HEK293T (cell line): ENCODE measurements around the gene C5orf47.

Experiments
- CTCF ChIA-PET: fragments of 350-600 bp; formaldehyde crosslinking; extraction: SDS; loops from one replicate; lab custom pipeline; 2021; ENCODE audit warnings: antibody characterized with exemption, inconsistent platforms; lab: Yijun Ruan, JAX
- POLR2A ChIA-PET: fragments of 350-600 bp; formaldehyde crosslinking; extraction: SDS; loops from one replicate; lab custom pipeline; 2020; ENCODE audit warnings: antibody characterized with exemption, inconsistent platforms; lab: Yijun Ruan, JAX
- DNase-seq: peaks from one replicate; pipeline ENCODE4 v3.0.0; 2012; ENCODE audit warnings: mixed read lengths; ENCODE audit errors: extremely low spot score
- ARNT ChIP-seq: fragments of 450-650 bp; IDR thresholded peaks from 2 replicates; pipeline ENCODE4 v1.6.1; 2017; ENCODE audit warnings: mild to moderate bottlenecking
- BHLHE40 ChIP-seq: fragments of 450-650 bp; IDR thresholded peaks from 2 replicates; pipeline ENCODE4 v1.6.1; 2016; ENCODE audit warnings: mild to moderate bottlenecking, moderate library complexity, borderline replicate concordance
- CTBP1 ChIP-seq: fragments of 450-650 bp; IDR thresholded peaks from 2 replicates; pipeline ENCODE4 v1.6.1; 2016; ENCODE audit warnings: borderline replicate concordance
- ELF4 ChIP-seq: fragments of 450-650 bp; IDR thresholded peaks from 2 replicates; pipeline ENCODE4 v1.6.1; 2017; ENCODE audit warnings: antibody characterized with exemption
- FOXA1 ChIP-seq: fragments of 450-650 bp; IDR thresholded peaks from 2 replicates; pipeline ENCODE4 v1.6.1; 2016; ENCODE audit warnings: mild to moderate bottlenecking
- FOXK2 ChIP-seq: fragments of 450-650 bp; IDR thresholded peaks from 2 replicates; pipeline ENCODE4 v1.6.1; 2016; ENCODE audit warnings: mild to moderate bottlenecking
- FOXM1 ChIP-seq: fragments of 450-650 bp; IDR thresholded peaks from 2 replicates; pipeline ENCODE4 v1.6.1; 2017; ENCODE audit warnings: mild to moderate bottlenecking, borderline replicate concordance
- HDGF ChIP-seq: fragments of 450-650 bp; IDR thresholded peaks from 2 replicates; pipeline ENCODE4 v1.6.1; 2017; ENCODE audit warnings: antibody characterized with exemption, borderline replicate concordance
- L3MBTL2 ChIP-seq: fragments of 450-650 bp; conservative IDR thresholded peaks from 2 replicates; pipeline ENCODE4 v1.6.1; 2016; ENCODE audit warnings: mild to moderate bottlenecking
- LEF1 ChIP-seq: fragments of 450-650 bp; IDR thresholded peaks from 2 replicates; pipeline ENCODE4 v1.6.1; 2017; ENCODE audit warnings: mild to moderate bottlenecking, borderline replicate concordance
- NFRKB ChIP-seq: fragments of 450-650 bp; IDR thresholded peaks from 2 replicates; pipeline ENCODE4 v1.6.1; 2016; ENCODE audit warnings: mild to moderate bottlenecking, moderate library complexity
- PKNOX1 ChIP-seq: fragments of 450-650 bp; IDR thresholded peaks from 2 replicates; pipeline ENCODE4 v1.6.1; 2016
- SP1 ChIP-seq: fragments of 450-650 bp; IDR thresholded peaks from 2 replicates; pipeline ENCODE4 v1.6.1; 2017
- SUZ12 ChIP-seq: fragments of 450-650 bp; IDR thresholded peaks from 2 replicates; pipeline ENCODE4 v1.6.1; 2016; ENCODE audit warnings: mild to moderate bottlenecking
- TARDBP ChIP-seq: fragments of 450-650 bp; IDR thresholded peaks from 2 replicates; pipeline ENCODE4 v1.6.1; 2016
- ZNF384 ChIP-seq: fragments of 450-650 bp; IDR thresholded peaks from 2 replicates; pipeline ENCODE4 v1.6.1; 2016

Gene C5orf47

GRCh38 chr5:173962436-173962972 is 26.5 kb upstream of the C5orf47 start:
- POLR2A ChIA-PET = interaction anchor here (2.4 kb wide), 1 partner anchor 346 kb away, joined by 7 read pairs; the partner anchor contains the start of gene BOD1
- CTCF ChIA-PET = interaction anchor here (0.5 to 1.0 kb wide), 2 partner anchors 8 to 11 kb away, joined by 3 read pairs; no protein-coding TSS in a partner anchor
- DNase-seq = no peak
- TF ChIP-seq FOXK2 = no peak
- TF ChIP-seq TARDBP = no peak
- TF ChIP-seq ARNT = no peak
- no peak for TF ChIP-seq FOXA1
- TF ChIP-seq ZNF384 = no peak
- no peak for TF ChIP-seq L3MBTL2
- TF ChIP-seq SP1 = no peak
- TF ChIP-seq SUZ12 = no peak
- TF ChIP-seq NFRKB = no peak
- no peak for TF ChIP-seq CTBP1
- no peak for TF ChIP-seq PKNOX1
- no peak for TF ChIP-seq HDGF
- no peak for TF ChIP-seq BHLHE40
- no peak for TF ChIP-seq LEF1
- no peak for TF ChIP-seq ELF4
- TF ChIP-seq FOXM1 = no peak

- ChIA-PET CTCF (interaction anchor here (1.0 to 1.1 kb wide), 2 partner anchors 10 to 38 kb away, joined by 3 read pairs; no protein-coding TSS in a partner anchor), POLR2A (interaction anchor here (0.7 to 2.4 kb wide), 2 partner anchors 11 to 347 kb away, joined by 3 to 7 read pairs; partner anchors contain the start of gene BOD1)
- TF ChIP-seq PKNOX1 = no peak
- no peak for TF ChIP-seq ELF4
- no peak for TF ChIP-seq FOXA1
- TF ChIP-seq HDGF = no peak
- TF ChIP-seq NFRKB = no peak
- no peak for TF ChIP-seq BHLHE40
- TF ChIP-seq FOXK2 = no peak
- no peak for TF ChIP-seq LEF1
- TF ChIP-seq CTBP1 = no peak
Measured at GRCh38 chr5:173963182-173963838, 25.7 kb upstream of the C5orf47 start.

GRCh38 chr5:173963867-173964441 is 25.0 kb upstream of the C5orf47 start:
- no peak for DNase-seq
- CTCF ChIA-PET = interaction anchor here (1.1 kb wide), 1 partner anchor 39 kb away, joined by 3 read pairs; no protein-coding TSS in a partner anchor
- POLR2A ChIA-PET = interaction anchor here (2.4 kb wide), 1 partner anchor 348 kb away, joined by 7 read pairs; the partner anchor contains the start of gene BOD1
- TF ChIP-seq ELF4 (no peak), SP1 (no peak), ZNF384 (no peak), LEF1 (no peak)

More at GRCh38 chr5:173963182-173963838, 25.7 kb upstream of the C5orf47 start:
- DNase-seq = no peak

GRCh38 chr5:173964506-173964905 is 24.5 kb upstream of the C5orf47 start:
- CTCF ChIA-PET = no interaction called here
- DNase-seq = no peak
- POLR2A ChIA-PET = interaction anchor here (2.4 kb wide), 1 partner anchor 348 kb away, joined by 7 read pairs; the partner anchor contains the start of gene BOD1
- TF ChIP-seq ZNF384 = no peak
- no peak for TF ChIP-seq NFRKB
- no peak for TF ChIP-seq BHLHE40
- TF ChIP-seq PKNOX1 = no peak
- TF ChIP-seq FOXM1 = no peak
- TF ChIP-seq FOXA1 = no peak
- no peak for TF ChIP-seq SUZ12
- no peak for TF ChIP-seq ARNT
- no peak for TF ChIP-seq LEF1
- TF ChIP-seq SP1 = no peak
- TF ChIP-seq CTBP1 = no peak
- TF ChIP-seq HDGF = no peak

- ChIA-PET POLR2A (no interaction called here), CTCF (no interaction called here)
- no peak for TF ChIP-seq ZNF384
- TF ChIP-seq FOXM1 = no peak
- TF ChIP-seq L3MBTL2 = no peak
- TF ChIP-seq CTBP1 = no peak
- TF ChIP-seq ARNT = no peak
- no peak for TF ChIP-seq NFRKB
- no peak for TF ChIP-seq SP1
- TF ChIP-seq ELF4 = no peak
- no peak for TF ChIP-seq SUZ12
- no peak for TF ChIP-seq TARDBP
- no peak for TF ChIP-seq LEF1
- TF ChIP-seq HDGF = no peak
- TF ChIP-seq FOXK2 = no peak
- TF ChIP-seq FOXA1 = no peak
- no peak for TF ChIP-seq PKNOX1
- no peak for TF ChIP-seq BHLHE40
- no peak for DNase-seq
Measured at GRCh38 chr5:173967241-173967640, 21.7 kb upstream of the C5orf47 start.
